GM10248 (cell line): Measurements from ENCODE around the gene CEBPG.

Experiments used
- CTCF ChIA-PET: fragments of 300-600 bp; sonication (Branson Sonifier 250); formaldehyde crosslinking; extraction: SDS; loops from one replicate; lab custom pipeline; 2021; ENCODE audit warnings: antibody characterized with exemption; lab: Yijun Ruan, JAX
- POLR2A ChIA-PET: fragments of 350-650 bp; sonication (Branson Sonifier 250); formaldehyde crosslinking; extraction: SDS; loops from one replicate; lab custom pipeline; 2020; ENCODE audit warnings: antibody characterized with exemption; lab: Yijun Ruan, JAX
- DNase-seq: peaks from one replicate; pipeline ENCODE4 v3.0.0; 2012; ENCODE audit errors: extremely low spot score
- TF ChIP-seq, protein P1 (sequence below): IDR thresholded peaks from 2 replicates; pipeline ENCODE4 v1.5.1; 2012; ENCODE audit warnings: mild to moderate bottlenecking, low read depth; ENCODE audit errors: extremely low read depth, missing control alignments, control extremely low read depth

CEBPG gene

DNA sequence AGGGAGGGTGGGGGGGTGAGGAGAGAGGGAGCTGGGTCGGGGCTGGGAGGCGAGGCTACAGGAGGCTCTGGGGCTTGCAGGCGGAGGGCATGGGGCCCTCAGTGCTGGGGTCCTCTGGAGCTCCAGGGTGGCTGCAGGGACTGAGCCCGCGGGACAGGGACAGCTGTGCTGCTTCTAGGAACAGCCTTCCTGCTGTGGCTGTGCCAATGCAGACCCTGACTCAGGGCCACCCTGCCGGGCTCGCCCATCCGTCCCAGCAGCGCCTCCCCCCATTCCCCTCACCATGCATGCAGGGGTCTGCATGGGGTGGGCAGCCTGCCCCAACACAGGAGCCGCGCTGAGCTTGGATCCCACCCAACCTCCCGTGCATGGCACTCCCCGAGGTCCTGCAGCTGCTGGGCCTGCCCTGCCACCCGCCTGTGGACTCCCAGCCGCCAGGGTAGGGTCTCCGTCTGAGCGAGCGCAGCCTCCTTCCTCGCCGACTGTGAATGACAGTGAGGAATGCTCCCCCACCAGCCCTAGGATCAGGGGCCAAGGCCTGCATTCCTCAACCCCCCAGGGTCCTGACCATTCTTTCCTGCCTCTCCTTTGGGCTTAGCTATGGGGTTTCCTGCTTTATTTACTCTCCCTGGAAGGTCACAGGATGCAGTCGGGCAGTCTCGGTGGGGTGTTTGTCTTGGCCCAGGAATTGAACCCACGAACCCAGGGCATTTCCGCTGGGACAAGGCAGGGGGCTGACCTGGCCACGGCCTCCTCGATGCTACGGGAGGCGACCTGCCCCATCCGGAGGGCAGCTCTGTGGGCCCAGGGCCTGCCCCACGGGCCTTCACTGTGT is 23.4 kb downstream of the CEBPG start:
- TF ChIP-seq, protein P1, sequence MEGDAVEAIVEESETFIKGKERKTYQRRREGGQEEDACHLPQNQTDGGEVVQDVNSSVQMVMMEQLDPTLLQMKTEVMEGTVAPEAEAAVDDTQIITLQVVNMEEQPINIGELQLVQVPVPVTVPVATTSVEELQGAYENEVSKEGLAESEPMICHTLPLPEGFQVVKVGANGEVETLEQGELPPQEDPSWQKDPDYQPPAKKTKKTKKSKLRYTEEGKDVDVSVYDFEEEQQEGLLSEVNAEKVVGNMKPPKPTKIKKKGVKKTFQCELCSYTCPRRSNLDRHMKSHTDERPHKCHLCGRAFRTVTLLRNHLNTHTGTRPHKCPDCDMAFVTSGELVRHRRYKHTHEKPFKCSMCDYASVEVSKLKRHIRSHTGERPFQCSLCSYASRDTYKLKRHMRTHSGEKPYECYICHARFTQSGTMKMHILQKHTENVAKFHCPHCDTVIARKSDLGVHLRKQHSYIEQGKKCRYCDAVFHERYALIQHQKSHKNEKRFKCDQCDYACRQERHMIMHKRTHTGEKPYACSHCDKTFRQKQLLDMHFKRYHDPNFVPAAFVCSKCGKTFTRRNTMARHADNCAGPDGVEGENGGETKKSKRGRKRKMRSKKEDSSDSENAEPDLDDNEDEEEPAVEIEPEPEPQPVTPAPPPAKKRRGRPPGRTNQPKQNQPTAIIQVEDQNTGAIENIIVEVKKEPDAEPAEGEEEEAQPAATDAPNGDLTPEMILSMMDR: no peak
- CTCF ChIA-PET: interaction anchor here (1.0 to 3.5 kb wide), 8 partner anchors 9 to 161 kb away, joined by 3 to 22 read pairs (median 4); no protein-coding TSS in a partner anchor
- no peak for DNase-seq
- POLR2A ChIA-PET: no interaction called here

DNA sequence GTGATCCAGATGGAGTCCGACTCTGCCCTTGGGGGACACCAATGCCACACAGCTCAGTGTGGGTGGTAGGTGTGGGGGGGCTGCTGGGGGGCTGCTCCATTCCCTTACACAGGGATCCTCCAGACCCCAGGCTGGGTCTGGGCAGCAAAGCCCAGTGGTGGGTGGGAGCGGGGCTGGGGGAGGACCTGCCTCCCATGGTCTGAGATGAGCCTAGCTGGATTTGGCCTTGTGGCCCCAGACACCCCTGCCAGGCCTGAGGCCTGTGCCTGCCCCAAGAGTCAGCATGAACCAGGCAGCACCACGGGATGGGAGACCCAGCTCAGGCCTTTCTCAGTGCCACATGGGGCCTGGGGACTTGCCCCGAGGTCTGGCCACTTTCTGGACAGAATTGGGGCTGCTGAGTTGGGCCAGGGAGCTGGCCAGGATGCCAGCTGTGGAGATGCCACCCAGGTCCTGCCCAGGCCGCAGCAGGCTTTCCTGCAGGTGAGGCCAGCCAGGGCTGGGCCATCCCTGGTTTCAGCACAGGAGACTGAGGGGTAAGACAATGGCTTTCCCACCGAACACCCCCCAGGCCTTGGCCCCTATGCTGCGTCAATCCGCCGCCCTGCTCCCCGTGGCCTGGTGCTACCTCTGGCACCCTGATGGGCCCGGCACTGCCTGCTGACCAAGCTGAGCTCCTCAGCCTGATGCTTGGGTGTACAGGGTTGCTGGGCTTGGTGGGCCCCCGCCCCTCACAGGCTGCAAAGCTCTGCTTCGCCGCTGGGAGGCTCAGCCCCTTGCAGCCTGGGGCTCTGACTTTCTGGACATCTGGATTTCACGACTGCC is 24.2 kb downstream of the CEBPG start:
- TF ChIP-seq, protein P1: no peak
- CTCF ChIA-PET: interaction anchor here (0.9 to 3.5 kb wide), 9 partner anchors 9 to 214 kb away, joined by 3 to 22 read pairs (median 4); no protein-coding TSS in a partner anchor
- POLR2A ChIA-PET: no interaction called here
- DNase-seq: no peak

DNA sequence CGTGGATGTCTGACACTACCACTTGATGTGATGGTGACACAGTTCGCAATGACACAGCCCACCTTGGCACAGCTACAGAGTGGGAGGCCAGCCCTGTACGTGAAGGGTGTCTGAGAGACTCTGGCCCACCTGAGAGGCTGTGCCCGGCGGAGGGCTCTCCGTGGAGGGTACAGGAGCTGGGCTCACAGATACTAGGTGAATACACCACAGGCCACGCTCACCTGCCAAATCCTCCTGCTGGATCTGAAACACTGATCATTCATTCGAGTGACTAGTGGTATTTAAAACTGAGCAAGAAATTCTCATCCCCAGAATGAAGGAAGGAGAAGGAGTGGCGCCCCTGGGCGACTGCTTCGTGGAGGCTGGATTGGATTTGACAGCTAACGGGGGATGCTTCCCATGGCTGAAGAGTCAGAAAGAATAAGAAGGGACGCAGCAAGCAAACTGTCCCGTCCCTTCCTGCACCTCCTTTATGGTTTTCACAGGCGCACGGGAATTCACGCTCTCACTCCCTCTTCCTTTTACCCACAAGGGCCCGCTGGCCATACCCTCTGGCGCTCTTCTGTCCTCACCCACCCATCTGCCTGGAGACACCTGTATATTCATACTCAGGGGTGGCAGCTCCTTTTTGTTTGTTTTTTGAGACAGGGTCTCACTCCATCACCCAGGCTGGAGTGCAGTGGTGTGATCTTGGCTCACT is 25.0 kb downstream of the CEBPG start:
- CTCF ChIA-PET: interaction anchor here (0.9 to 3.5 kb wide), 7 partner anchors 8 to 214 kb away, joined by 3 to 22 read pairs (median 5); no protein-coding TSS in a partner anchor
- TF ChIP-seq, protein P1: no peak
- POLR2A ChIA-PET: no interaction called here
- no peak for DNase-seq

- POLR2A ChIA-PET: interaction anchor here (0.5 kb wide), 1 partner anchor 339 kb away, joined by 3 read pairs; no protein-coding TSS in a partner anchor
- TF ChIP-seq, protein P1: no peak
- CTCF ChIA-PET: interaction anchor here (0.9 to 3.5 kb wide), 8 partner anchors 7 to 215 kb away, joined by 3 to 22 read pairs (median 4); no protein-coding TSS in a partner anchor
- no peak for DNase-seq
Observed at GRCh38 chr19:33399081-33399744, 25.7 kb downstream of the CEBPG start.

- CTCF ChIA-PET: interaction anchor here (1.0 to 2.0 kb wide), 5 partner anchors 8 to 216 kb away, joined by 3 to 6 read pairs (median 4); no protein-coding TSS in a partner anchor
- TF ChIP-seq, protein P1: no peak
Observed at GRCh38 chr19:33399745-33400681, 26.5 kb downstream of the CEBPG start.

More at GRCh38 chr19:33399745-33400681, 26.5 kb downstream of the CEBPG start:
- POLR2A ChIA-PET: interaction anchor here (0.5 kb wide), 1 partner anchor 339 kb away, joined by 3 read pairs; no protein-coding TSS in a partner anchor
- DNase-seq: no peak
